IPS-15b (cell line): ENCODE measurements around the gene MTRFR.

Experiments
- H3K27me3 ChIP-seq: one replicate; pipeline ENCODE4 v1.6.1; 2013; ENCODE audit warnings: low read length; ENCODE audit not compliant: control insufficient read depth, insufficient read depth
- H3K36me3 ChIP-seq: one replicate; pipeline ENCODE4 v1.6.1; 2013; ENCODE audit warnings: low read length; ENCODE audit not compliant: control insufficient read depth, insufficient read depth
- H3K4me1 ChIP-seq: one replicate; pipeline ENCODE4 v1.6.1; 2013; ENCODE audit warnings: mild to moderate bottlenecking, low read length; ENCODE audit not compliant: control insufficient read depth, insufficient read depth
- H3K4me3 ChIP-seq: one replicate; pipeline ENCODE4 v1.5.1; 2013; ENCODE audit warnings: low read depth, low read length
- H3K9ac ChIP-seq: one replicate; pipeline ENCODE4 v1.6.1; 2013; ENCODE audit warnings: low read depth, mild to moderate bottlenecking, low read length
- H3K9me3 ChIP-seq: one replicate; pipeline ENCODE4 v1.6.1; 2013; ENCODE audit warnings: mild to moderate bottlenecking, low read length; ENCODE audit not compliant: control insufficient read depth, insufficient read depth

Gene MTRFR

GRCh38 chr12:123267335-123267920 is 34.2 kb downstream of the MTRFR start:
- Histone ChIP-seq H3K27me3 (no peaks in the 10 kb centered on the region), H3K36me3 (peaks cover 33% of the 10 kb centered on the region), H3K4me1 (peaks cover 3% of the 10 kb centered on the region), H3K9me3 (no peaks in the 10 kb centered on the region), H3K9ac (no peak overlapping the region), H3K4me3 (no peak overlapping the region)

DNA sequence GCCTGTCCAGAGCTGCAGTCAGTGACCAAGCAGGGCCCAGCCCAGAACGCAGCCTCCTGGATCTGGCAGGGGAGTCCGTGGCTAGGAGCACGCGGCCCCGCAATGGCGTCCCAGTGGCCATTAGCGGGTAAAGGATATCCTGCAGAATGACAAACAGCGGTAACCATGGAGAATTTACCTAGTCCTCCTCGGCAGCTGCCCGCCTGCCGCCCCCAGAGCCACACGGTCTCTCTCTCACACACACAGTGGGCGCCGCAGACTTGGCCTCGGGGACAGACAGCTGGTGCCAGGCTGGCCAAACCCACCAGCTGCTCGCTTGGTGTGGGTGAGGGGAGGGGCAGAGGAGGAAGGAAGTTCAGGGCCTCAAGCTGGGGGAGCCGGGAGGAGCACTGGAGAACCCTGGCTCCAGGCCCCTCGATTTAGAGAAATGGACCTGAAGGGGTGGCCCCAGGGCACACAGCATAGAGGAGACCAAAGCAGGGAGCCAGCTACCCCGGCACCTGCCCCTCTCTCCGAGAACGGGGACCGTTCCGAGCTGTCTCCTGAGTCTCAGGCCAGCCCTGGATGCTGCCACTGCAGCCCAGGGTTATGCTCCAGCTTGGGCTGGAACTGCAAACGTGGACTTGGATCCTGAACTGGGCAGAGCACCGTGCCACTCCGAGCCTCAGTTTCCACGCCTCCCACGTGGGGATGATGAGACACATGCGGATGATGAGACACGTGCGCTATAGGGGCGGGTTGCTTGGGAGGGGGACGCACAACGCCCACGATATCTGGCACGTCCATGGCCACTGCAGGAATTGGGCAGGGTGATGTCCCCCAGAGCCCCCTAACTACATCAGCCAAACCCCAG is 35.0 kb downstream of the MTRFR start:
- H3K9me3 ChIP-seq: no peaks in the 10 kb centered on the region
- H3K27me3 ChIP-seq: no peaks in the 10 kb centered on the region
- H3K4me1 ChIP-seq: peaks cover 9% of the 10 kb centered on the region
- H3K9ac ChIP-seq: no peak overlapping the region
- no peak overlapping the region for H3K4me3 ChIP-seq
- peaks cover 30% of the 10 kb centered on the region for H3K36me3 ChIP-seq

GRCh38 chr12:123268850-123269249 is 35.6 kb downstream of the MTRFR start:
- Histone ChIP-seq H3K4me3 (peak overlapping the region; percentile 46), H3K9ac (peak overlapping the region; percentile 73), H3K4me1 (peaks cover 9% of the 10 kb centered on the region), H3K9me3 (no peaks in the 10 kb centered on the region), H3K27me3 (no peaks in the 10 kb centered on the region), H3K36me3 (peaks cover 25% of the 10 kb centered on the region)

- peak overlapping the region; percentile 93 for H3K4me3 ChIP-seq
- no peaks in the 10 kb centered on the region for H3K9me3 ChIP-seq
- peak overlapping the region; percentile 97 for H3K9ac ChIP-seq
- H3K4me1 ChIP-seq: peaks cover 9% of the 10 kb centered on the region
- no peaks in the 10 kb centered on the region for H3K27me3 ChIP-seq
- H3K36me3 ChIP-seq: peaks cover 23% of the 10 kb centered on the region
These were observed 36.2 kb downstream of the MTRFR start for GRCh38 chr12:123269395-123269892.

DNA sequence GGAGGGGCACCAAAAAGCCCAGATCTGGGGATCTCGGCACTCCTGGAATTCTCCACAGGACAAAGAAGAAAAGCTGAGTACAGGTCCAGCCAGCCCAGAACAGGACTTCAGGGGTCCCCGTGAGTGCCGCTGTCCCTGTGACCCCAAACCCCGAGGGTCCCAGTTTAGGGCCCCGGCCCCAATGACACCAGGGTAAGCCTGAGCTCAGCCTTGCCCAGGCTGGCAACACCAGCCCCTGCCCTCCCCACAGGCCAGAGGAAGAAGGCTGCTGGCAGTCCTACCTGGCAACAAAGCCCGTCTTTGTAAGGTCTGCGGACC is 36.6 kb downstream of the MTRFR start:
- H3K9ac ChIP-seq: peak overlapping the region; percentile 97
- peak overlapping the region; percentile 93 for H3K4me3 ChIP-seq
- H3K36me3 ChIP-seq: peaks cover 21% of the 10 kb centered on the region
- H3K4me1 ChIP-seq: peaks cover 9% of the 10 kb centered on the region
- no peaks in the 10 kb centered on the region for H3K27me3 ChIP-seq
- H3K9me3 ChIP-seq: no peaks in the 10 kb centered on the region

DNA sequence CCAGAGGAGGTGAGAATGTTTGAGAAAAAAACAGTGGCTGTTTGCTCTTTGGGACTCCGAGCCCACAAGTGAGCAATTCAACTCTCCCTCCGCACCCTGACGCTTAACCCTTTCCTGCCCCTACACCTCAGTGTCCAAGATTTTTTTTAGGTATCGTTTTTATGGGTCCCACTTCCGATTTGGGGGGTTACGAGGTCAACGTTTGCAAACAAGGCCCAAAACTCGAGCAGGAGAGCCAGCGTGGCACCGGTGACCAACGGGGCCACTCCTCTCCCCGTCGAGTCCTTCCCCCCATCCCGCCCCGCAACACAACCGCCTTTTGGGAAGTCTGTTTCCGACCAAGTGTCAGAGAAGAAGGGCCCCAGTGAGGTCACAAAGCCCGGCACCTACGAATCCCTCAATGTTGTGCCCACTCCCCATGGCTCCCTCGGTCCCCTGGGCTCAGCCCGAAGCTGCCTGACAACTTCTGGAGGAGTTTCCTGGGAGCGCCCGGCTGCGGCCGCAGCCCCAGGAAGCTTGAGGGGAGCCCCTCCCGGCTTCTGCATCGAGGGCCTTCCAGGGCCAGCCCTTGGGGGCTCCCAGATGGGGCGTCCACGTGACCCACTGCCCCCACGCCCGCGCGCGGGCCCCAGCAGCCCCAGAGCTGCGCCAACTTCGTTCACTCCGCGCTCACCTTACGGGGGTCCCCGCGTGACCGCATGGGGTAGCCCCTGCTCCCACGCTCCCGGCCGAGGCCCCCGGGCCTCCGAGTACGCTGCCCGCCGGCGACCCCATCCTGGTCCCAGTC is 37.2 kb downstream of the MTRFR start:
- Histone ChIP-seq H3K9ac (peak overlapping the region; percentile 97), H3K4me1 (peaks cover 9% of the 10 kb centered on the region), H3K27me3 (no peaks in the 10 kb centered on the region), H3K4me3 (peak overlapping the region; percentile 93), H3K36me3 (peaks cover 18% of the 10 kb centered on the region), H3K9me3 (no peaks in the 10 kb centered on the region)

- Histone ChIP-seq H3K27me3 (no peaks in the 10 kb centered on the region), H3K4me1 (peaks cover 9% of the 10 kb centered on the region), H3K9ac (no peak overlapping the region), H3K4me3 (peak overlapping the region; percentile 93), H3K9me3 (no peaks in the 10 kb centered on the region), H3K36me3 (peaks cover 10% of the 10 kb centered on the region)
These were observed 37.9 kb downstream of the MTRFR start for GRCh38 chr12:123271001-123271668.

GRCh38 chr12:123273166-123273565 is 39.9 kb downstream of the MTRFR start:
- Histone ChIP-seq H3K9me3 (no peaks in the 10 kb centered on the region), H3K4me1 (peaks cover 9% of the 10 kb centered on the region), H3K27me3 (no peaks in the 10 kb centered on the region), H3K4me3 (no peak overlapping the region), H3K36me3 (no peaks in the 10 kb centered on the region), H3K9ac (no peak overlapping the region)

GRCh38 chr12:123278101-123278627 is 44.9 kb downstream of the MTRFR start:
- H3K9ac ChIP-seq: no peak overlapping the region
- no peaks in the 10 kb centered on the region for H3K36me3 ChIP-seq
- H3K27me3 ChIP-seq: no peaks in the 10 kb centered on the region
- no peak overlapping the region for H3K4me3 ChIP-seq
- no peaks in the 10 kb centered on the region for H3K9me3 ChIP-seq
- peaks cover under 1% of the 10 kb centered on the region for H3K4me1 ChIP-seq

GRCh38 chr12:123280971-123281370 is 47.7 kb downstream of the MTRFR start:
- Histone ChIP-seq H3K27me3 (no peaks in the 10 kb centered on the region), H3K4me3 (no peak overlapping the region), H3K36me3 (no peaks in the 10 kb centered on the region), H3K4me1 (no peaks in the 10 kb centered on the region), H3K9ac (no peak overlapping the region), H3K9me3 (no peaks in the 10 kb centered on the region)

- no peaks in the 10 kb centered on the region for H3K36me3 ChIP-seq
- no peak overlapping the region for H3K4me3 ChIP-seq
- no peak overlapping the region for H3K9ac ChIP-seq
- no peaks in the 10 kb centered on the region for H3K27me3 ChIP-seq
- no peaks in the 10 kb centered on the region for H3K9me3 ChIP-seq
- H3K4me1 ChIP-seq: peaks cover 5% of the 10 kb centered on the region
These were observed 48.9 kb downstream of the MTRFR start for GRCh38 chr12:123282111-123282510.
